ENCODE data around the gene HYLS1.

DNA sequence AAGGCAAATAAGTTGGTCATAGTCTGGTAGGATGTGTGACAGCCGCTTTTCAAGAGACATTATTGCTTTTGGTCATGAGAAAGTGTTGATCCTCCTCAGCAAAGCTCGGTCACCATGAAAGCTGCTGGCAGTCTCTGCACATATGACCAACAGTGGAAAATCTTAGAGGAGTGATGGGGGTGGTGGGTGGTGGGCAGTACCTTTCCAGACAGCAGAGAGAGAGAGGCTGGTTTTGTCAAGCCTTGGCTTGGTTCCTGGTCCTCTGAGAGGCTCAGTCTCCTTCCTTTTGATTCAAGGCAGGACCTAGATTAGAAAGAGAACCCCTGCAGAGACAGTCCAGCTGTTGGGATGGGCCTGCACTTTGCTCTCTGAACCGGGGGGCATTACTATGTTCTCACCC lies 38.3 kb downstream of the HYLS1 start:
- TF ChIP-seq, protein P1, sequence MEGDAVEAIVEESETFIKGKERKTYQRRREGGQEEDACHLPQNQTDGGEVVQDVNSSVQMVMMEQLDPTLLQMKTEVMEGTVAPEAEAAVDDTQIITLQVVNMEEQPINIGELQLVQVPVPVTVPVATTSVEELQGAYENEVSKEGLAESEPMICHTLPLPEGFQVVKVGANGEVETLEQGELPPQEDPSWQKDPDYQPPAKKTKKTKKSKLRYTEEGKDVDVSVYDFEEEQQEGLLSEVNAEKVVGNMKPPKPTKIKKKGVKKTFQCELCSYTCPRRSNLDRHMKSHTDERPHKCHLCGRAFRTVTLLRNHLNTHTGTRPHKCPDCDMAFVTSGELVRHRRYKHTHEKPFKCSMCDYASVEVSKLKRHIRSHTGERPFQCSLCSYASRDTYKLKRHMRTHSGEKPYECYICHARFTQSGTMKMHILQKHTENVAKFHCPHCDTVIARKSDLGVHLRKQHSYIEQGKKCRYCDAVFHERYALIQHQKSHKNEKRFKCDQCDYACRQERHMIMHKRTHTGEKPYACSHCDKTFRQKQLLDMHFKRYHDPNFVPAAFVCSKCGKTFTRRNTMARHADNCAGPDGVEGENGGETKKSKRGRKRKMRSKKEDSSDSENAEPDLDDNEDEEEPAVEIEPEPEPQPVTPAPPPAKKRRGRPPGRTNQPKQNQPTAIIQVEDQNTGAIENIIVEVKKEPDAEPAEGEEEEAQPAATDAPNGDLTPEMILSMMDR (conservative IDR thresholded peaks at IDR 0.05; ENCODE audit: low read depth, low read length), result no peak
- no peak for TF ChIP-seq EZH2 (IDR thresholded peaks at IDR 0.05; ENCODE audit: borderline replicate concordance, low read depth, low read length, poor library complexity, severe bottlenecking)

Measured in A673 (cell line).